Erythroblast (primary cell): ENCODE data around the gene NOL4L.

ENCODE experiments used
- GATA1 ChIP-seq: IDR thresholded peaks from 2 replicates; pipeline ENCODE4 v1.6.1; 2011; ENCODE audit warnings: low read depth, mild to moderate bottlenecking, control low read depth, low read length, moderate library complexity
- POLR2A ChIP-seq: IDR thresholded peaks from 2 replicates; pipeline ENCODE4 v1.6.1; 2011; ENCODE audit warnings: mild to moderate bottlenecking, low read length

DNA sequence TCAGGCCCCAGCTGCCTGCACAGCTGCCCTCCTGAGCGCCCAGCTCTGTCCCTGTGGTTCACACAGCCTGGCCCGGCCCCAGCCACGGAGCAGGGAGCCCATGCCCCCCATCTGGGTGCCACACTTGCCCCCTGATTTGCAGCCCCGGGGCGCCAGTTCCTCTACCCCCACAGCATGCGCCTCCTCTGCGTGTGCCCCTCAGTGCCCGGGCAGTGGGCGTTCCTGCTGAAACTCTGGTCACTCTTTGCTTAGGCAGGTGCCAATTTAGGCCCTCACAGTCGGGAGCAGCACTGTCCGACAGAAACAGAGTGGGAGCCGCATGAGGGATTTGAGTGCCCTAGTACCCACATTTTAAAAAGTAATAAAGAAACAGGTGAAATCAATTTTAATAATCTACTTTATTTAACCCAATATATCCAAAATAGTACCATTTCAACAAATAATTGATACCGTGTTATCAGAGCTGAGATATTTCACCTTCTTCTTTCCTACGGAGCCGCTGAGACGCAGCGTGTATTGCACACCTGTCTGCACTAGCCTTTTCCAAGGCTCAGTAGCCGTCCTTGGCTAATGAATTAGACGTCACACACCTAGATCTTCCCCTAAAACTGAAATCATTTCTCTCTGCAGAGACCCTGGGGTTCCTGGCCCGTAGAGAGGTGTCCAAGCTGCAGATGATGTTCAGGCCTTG is 120.6 kb downstream of the NOL4L start:
- TF ChIP-seq POLR2A, result no peak
- no peak for TF ChIP-seq GATA1
